ENCODE measurements around the gene MTMR10. TPM values are rescaled to one million over a fixed set of nuclear protein-coding genes. Genes with fewer than 3 reads are reported as not detected.

Gene MTMR10
- total and polyA plus RNA-seq, 2 of the 4 experiments (the other 2 are of a cell fraction) = 11.2 to 13.8 TPM

- H2BK120ac ChIP-seq (ENCODE audit: low read depth, low read length) = no peak overlapping the region
- POLR2A ChIA-PET (ENCODE audit: unreplicated experiment) = no interaction called here
- peaks cover 18% of the 10 kb centered on the region for H3K4me1 ChIP-seq (ENCODE audit: control insufficient read depth, insufficient read depth, low read length)
- peak overlapping the region; percentile 55; the same call in 1 of the 3 replicates for H2BK15ac ChIP-seq (ENCODE audit: low read depth, low read length)
- H3K9me3 ChIP-seq (ENCODE audit: control insufficient read depth, insufficient read depth, low read length) = no peaks in the 10 kb centered on the region
- in situ Hi-C loops (cut with MboI; ENCODE audit: low sequenced_read_pairs) (no loop called here), intact Hi-C loops (cut with micrococcal nuclease) (no loop called here), dilution Hi-C loops (cut with HindIII; ENCODE audit: low sequenced_read_pairs, unreplicated experiment) (no loop called here)
- H2BK5ac ChIP-seq (ENCODE audit: low read depth, low read length, poor library complexity, severe bottlenecking) = no peak overlapping the region
- no peak for ATAC-seq (ENCODE audit: low read depth)
- CTCF ChIA-PET = no interaction called here
- H2AK5ac ChIP-seq (ENCODE audit: low read depth, low read length) = peak overlapping the region; percentile 57; the same call in 1 of the 2 replicates
- no peak overlapping the region for H4K91ac ChIP-seq (ENCODE audit: insufficient read depth, low read depth, low read length)
- H3K36me3 ChIP-seq (ENCODE audit: control insufficient read depth, insufficient read depth, low read length) = no peaks in the 10 kb centered on the region
- H3K18ac ChIP-seq (ENCODE audit: low read depth, low read length) = no peak overlapping the region
- WGBS, 2 experiments (ENCODE audit: extremely low coverage in 2 of 2, insufficient read length in 1 of 2) = 100% methylated on average over 1 of the region's 3 CpGs; no CpG with 5 or more reads in 1 of the 2 experiments
- TF ChIP-seq POLR2A (IDR thresholded peaks at IDR 0.05; ENCODE audit: low read depth, low read length) (no peak), RCOR1 (IDR thresholded peaks at IDR 0.05; ENCODE audit: insufficient replicate concordance, low read length) (no peak), CTCF (conservative IDR thresholded peaks at IDR 0.05; ENCODE audit: low read depth, low read length) (no peak), RAD21 (IDR thresholded peaks at IDR 0.05; ENCODE audit: low read length) (no peak), CHD1 (IDR thresholded peaks at IDR 0.05; ENCODE audit: low read depth, low read length) (no peak), MXI1 (IDR thresholded peaks at IDR 0.05; ENCODE audit: borderline replicate concordance, low read depth, low read length) (no peak), FOS (IDR thresholded peaks at IDR 0.05; ENCODE audit: low read depth, low read length) (no peak), ELK1 (IDR thresholded peaks at IDR 0.05; ENCODE audit: borderline replicate concordance, low read depth, low read length) (no peak), MAZ (IDR thresholded peaks at IDR 0.05; ENCODE audit: borderline replicate concordance, low read depth, low read length) (no peak), BHLHE40 (IDR thresholded peaks at IDR 0.05; ENCODE audit: low read depth, low read length) (no peak), RFX5 (IDR thresholded peaks at IDR 0.05; ENCODE audit: low read depth, low read length) (no peak), MAFK (IDR thresholded peaks at IDR 0.05; ENCODE audit: low read depth, low read length) (no peak), USF2 (IDR thresholded peaks at IDR 0.05; ENCODE audit: low read depth, low read length) (no peak), NFE2L2 (IDR thresholded peaks at IDR 0.05; ENCODE audit: low read depth, low read length) (no peak), SMC3 (IDR thresholded peaks at IDR 0.05; ENCODE audit: low read depth, low read length) (no peak), CEBPB (IDR thresholded peaks at IDR 0.05; ENCODE audit: low read depth, low read length) (no peak)
- peak overlapping the region; percentile 61 for H3K14ac ChIP-seq (replicated peaks; ENCODE audit: low read depth, low read length)
- no peak overlapping the region for H3K4me2 ChIP-seq (ENCODE audit: low read depth, low read length)
- 0 out of 2 replicates have a peak overlapping the region, but pooled peaks have one; percentile 13 for H3K4ac ChIP-seq (ENCODE audit: low read depth, low read length)
- no peak overlapping the region for H3K9ac ChIP-seq (ENCODE audit: low read depth, low read length)
- H3K27me3 ChIP-seq (ENCODE audit: control insufficient read depth, insufficient read depth, low read length) = no peaks in the 10 kb centered on the region
- peak overlapping the region in 1 of 2 experiments; percentile 10; a peak in 1 of 4 replicates for H4K8ac ChIP-seq (ENCODE audit: low read depth in 2 of 2, low read length in 2 of 2)
- no peak overlapping the region for H3K56ac ChIP-seq (ENCODE audit: extremely low read depth, insufficient read depth, low read length)
- H3K4me3 ChIP-seq (ENCODE audit: insufficient read depth, low read depth, low read length) = no peak overlapping the region
- peaks cover 18% of the 10 kb centered on the region for H3K9me1 ChIP-seq (ENCODE audit: insufficient read depth, low read length)
- no peak overlapping the region for H3K27ac ChIP-seq (ENCODE audit: insufficient read depth, low read length)
- H4K20me1 ChIP-seq (ENCODE audit: insufficient read depth, low read length) = no peaks in the 10 kb centered on the region
- peak overlapping the region; percentile 47 for H2AFZ ChIP-seq (replicated peaks; ENCODE audit: low read length, poor library complexity)
- DNase-seq = no peak
- no peak overlapping the region; the same call in 1 of the 2 replicates for H4K5ac ChIP-seq (ENCODE audit: low read depth, low read length)
- no peak overlapping the region for H3K23ac ChIP-seq (ENCODE audit: low read depth, low read length)
- H3K79me1 ChIP-seq (ENCODE audit: low read depth in 1 of 2, low read length in 2 of 2) = peaks cover 0 to 8% of the 10 kb centered on the region in 2 experiments; a peak in 1 of 4 replicates
- no TSS peak for BruUV-seq (replicated peaks)
- no peak overlapping the region for H2AK9ac ChIP-seq (replicated peaks; ENCODE audit: low read depth, low read length, poor library complexity)
- H2BK20ac ChIP-seq (ENCODE audit: low read depth, low read length) = peak overlapping the region; percentile 42; the same call in 1 of the 2 replicates
Observed at GRCh38 chr15:31019986-31020385, 28.6 kb upstream of the MTMR10 start.
